GM18951 (cell line): Measurements from ENCODE around the gene L3MBTL4.
"Not testable (repeated sequence)": the region's sequence is repeated elsewhere in the genome, so short reads cannot be mapped to it uniquely, and the experiment has no call there.

ENCODE experiments used
- POLR2A ChIP-seq: IDR thresholded peaks from 4 replicates; pipeline ENCODE4 v1.6.1; 2011; ENCODE audit warnings: mild to moderate bottlenecking; ENCODE audit not compliant: insufficient read length, insufficient read depth; ENCODE audit errors: extremely low read depth
- in situ Hi-C: fragments of 300-500 bp; cut with MboI; formaldehyde crosslinking; loops from one replicate; pipeline ENCODE4 v1.12.0; 2022; ENCODE audit warnings: low sequenced_read_pairs, mixed read lengths, inconsistent platforms; ENCODE audit not compliant: unreplicated experiment

L3MBTL4 gene

GRCh38 chr18:6414118-6414722 is 491 bp downstream of the L3MBTL4 start:
- in situ Hi-C loops: no loop called here
- no peak for TF ChIP-seq POLR2A

GRCh38 chr18:6413579-6414117 is 1.1 kb downstream of the L3MBTL4 start:
- no peak for TF ChIP-seq POLR2A

GRCh38 chr18:6412933-6413472 is 1.7 kb downstream of the L3MBTL4 start:
- in situ Hi-C loops: no loop called here
- no peak for TF ChIP-seq POLR2A

More at GRCh38 chr18:6413579-6414117, 1.1 kb downstream of the L3MBTL4 start:
- in situ Hi-C loops: no loop called here

- TF ChIP-seq POLR2A: no peak
- in situ Hi-C loops: no loop called here
These were observed 3.3 kb downstream of the L3MBTL4 start for GRCh38 chr18:6411382-6411781.

GRCh38 chr18:6409933-6410332 is 4.8 kb downstream of the L3MBTL4 start:
- no peak for TF ChIP-seq POLR2A
- in situ Hi-C loops: no loop called here

GRCh38 chr18:6408543-6408942 is 6.2 kb downstream of the L3MBTL4 start:
- in situ Hi-C loops: not testable (repeated sequence)

- TF ChIP-seq POLR2A: no peak
- in situ Hi-C loops: no loop called here
These were observed 7.7 kb downstream of the L3MBTL4 start for GRCh38 chr18:6406910-6407470.

GRCh38 chr18:6406075-6406909 is 8.4 kb downstream of the L3MBTL4 start:
- in situ Hi-C loops: no loop called here
- TF ChIP-seq POLR2A: no peak

GRCh38 chr18:6405237-6406074 is 9.3 kb downstream of the L3MBTL4 start:
- in situ Hi-C loops: no loop called here

GRCh38 chr18:6404834-6405233 is 9.9 kb downstream of the L3MBTL4 start:
- no peak for TF ChIP-seq POLR2A
- in situ Hi-C loops: no loop called here

More at GRCh38 chr18:6405237-6406074, 9.3 kb downstream of the L3MBTL4 start:
- no peak for TF ChIP-seq POLR2A

- in situ Hi-C loops: no loop called here
- no peak for TF ChIP-seq POLR2A
These were observed 13.0 kb downstream of the L3MBTL4 start for GRCh38 chr18:6401687-6402086.

GRCh38 chr18:6399776-6400175 is 14.9 kb downstream of the L3MBTL4 start:
- no peak for TF ChIP-seq POLR2A
- in situ Hi-C loops: no loop called here
